IMR-90 (cell line): ENCODE data around the gene SNED1. TPM values are rescaled to one million over a fixed set of nuclear protein-coding genes. Genes with fewer than 3 reads are reported as not detected.

Experiments used
- ATAC-seq: fragments of 200-7000 bp; cut with Tn5 transposase; 2 replicates; pipeline ENCODE4 v1.9.1; 2020; ENCODE audit warnings: low read depth, mild to moderate bottlenecking, moderate library complexity
- BruUV-seq: library from RNA; stranded (reverse); fragments of 400-500 nt; replicated peaks from 2 replicates; lab custom pipeline; 2021; lab: Mats Ljungman, UMichigan
- CTCF ChIA-PET: fragments of 300-600 bp; formaldehyde crosslinking; extraction: SDS; loops from one replicate; lab custom pipeline; 2021; ENCODE audit warnings: antibody characterized with exemption; lab: Yijun Ruan, JAX
- POLR2A ChIA-PET: fragments of 300-600 bp; sonication (Branson Sonifier 250); formaldehyde crosslinking; loops from one replicate; lab custom pipeline; 2022; ENCODE audit warnings: antibody characterized with exemption; ENCODE audit not compliant: unreplicated experiment; lab: Charles Lee
- DNase-seq: peaks from one replicate; pipeline ENCODE4 v3.0.0; 2013
- H2AFZ ChIP-seq: replicated peaks from 2 replicates; pipeline ENCODE3; 2013; ENCODE audit warnings: low read length, mild to moderate bottlenecking; ENCODE audit not compliant: poor library complexity
- H2AK5ac ChIP-seq: 2 replicates; pipeline ENCODE4 v1.6.1; 2013; ENCODE audit warnings: low read depth, low read length, inconsistent platforms
- H2AK9ac ChIP-seq: replicated peaks from 2 replicates; pipeline ENCODE3; 2013; ENCODE audit warnings: mild to moderate bottlenecking, low read depth, low read length, moderate library complexity; ENCODE audit not compliant: poor library complexity
- H2BK120ac ChIP-seq: 2 replicates; pipeline ENCODE4 v1.6.1; 2013; ENCODE audit warnings: low read depth, low read length, inconsistent platforms
- H2BK15ac ChIP-seq: 3 replicates; pipeline ENCODE4 v1.6.1; 2013; ENCODE audit warnings: low read depth, low read length, inconsistent platforms
- H2BK20ac ChIP-seq: 2 replicates; pipeline ENCODE4 v1.6.1; 2013; ENCODE audit warnings: low read depth, mild to moderate bottlenecking, inconsistent platforms, low read length, moderate library complexity
- H2BK5ac ChIP-seq: 2 replicates; pipeline ENCODE4 v1.6.1; 2013; ENCODE audit warnings: mild to moderate bottlenecking, low read depth, low read length, inconsistent platforms; ENCODE audit not compliant: poor library complexity, severe bottlenecking
- H3K14ac ChIP-seq: replicated peaks from 2 replicates; pipeline ENCODE4 v1.6.1; 2013; ENCODE audit warnings: low read depth, low read length, inconsistent platforms
- H3K18ac ChIP-seq: 2 replicates; pipeline ENCODE4 v1.6.1; 2013; ENCODE audit warnings: low read depth, low read length, control low read depth
- H3K23ac ChIP-seq: 2 replicates; pipeline ENCODE4 v1.6.1; 2013; ENCODE audit warnings: low read depth, low read length, inconsistent platforms
- H3K27ac ChIP-seq: 2 replicates; pipeline ENCODE4 v1.5.1; 2013; ENCODE audit warnings: mild to moderate bottlenecking, control low read depth, low read length; ENCODE audit not compliant: insufficient read depth
- H3K27me3 ChIP-seq: 2 replicates; pipeline ENCODE4 v1.6.1; 2013; ENCODE audit warnings: low read length; ENCODE audit not compliant: control insufficient read depth, insufficient read depth
- H3K36me3 ChIP-seq: 2 replicates; pipeline ENCODE4 v1.6.1; 2013; ENCODE audit warnings: low read length, mixed read lengths; ENCODE audit not compliant: control insufficient read depth, insufficient read depth
- H3K4ac ChIP-seq: 2 replicates; pipeline ENCODE4 v1.6.1; 2013; ENCODE audit warnings: low read depth, low read length, inconsistent platforms
- H3K4me1 ChIP-seq: 2 replicates; pipeline ENCODE4 v1.6.1; 2013; ENCODE audit warnings: low read length, mixed read lengths; ENCODE audit not compliant: control insufficient read depth, insufficient read depth
- H3K4me2 ChIP-seq: 2 replicates; pipeline ENCODE4 v1.6.1; 2013; ENCODE audit warnings: low read depth, mild to moderate bottlenecking, control low read depth, low read length, moderate library complexity
- H3K4me3 ChIP-seq: 2 replicates; pipeline ENCODE4 v1.5.1; 2013; ENCODE audit warnings: low read depth, mild to moderate bottlenecking, control low read depth, low read length, moderate library complexity; ENCODE audit not compliant: insufficient read depth
- H3K56ac ChIP-seq: 2 replicates; pipeline ENCODE4 v1.6.1; 2013; ENCODE audit warnings: low read length, inconsistent platforms; ENCODE audit not compliant: insufficient read depth; ENCODE audit errors: extremely low read depth
- H3K79me1 ChIP-seq, 2 experiments: 2 replicates each; pipeline ENCODE4 v1.6.1; 2013; ENCODE audit warnings: low read length in 2 of 2, inconsistent platforms in 1 of 2, low read depth in 1 of 2
- H3K9ac ChIP-seq: 2 replicates; pipeline ENCODE4 v1.6.1; 2013; ENCODE audit warnings: low read depth, low read length, control low read depth
- H3K9me1 ChIP-seq: 2 replicates; pipeline ENCODE4 v1.6.1; 2013; ENCODE audit warnings: low read length, inconsistent platforms; ENCODE audit not compliant: insufficient read depth
- H3K9me3 ChIP-seq: 2 replicates; pipeline ENCODE4 v1.6.1; 2013; ENCODE audit warnings: low read length; ENCODE audit not compliant: control insufficient read depth, insufficient read depth
- H4K20me1 ChIP-seq: 2 replicates; pipeline ENCODE4 v1.6.1; 2013; ENCODE audit warnings: low read length, inconsistent platforms; ENCODE audit not compliant: insufficient read depth
- H4K5ac ChIP-seq: 2 replicates; pipeline ENCODE4 v1.6.1; 2013; ENCODE audit warnings: mild to moderate bottlenecking, low read depth, low read length, control low read depth
- H4K8ac ChIP-seq, 2 experiments: 2 replicates each; pipeline ENCODE4 v1.6.1; 2013; ENCODE audit warnings: low read depth in 2 of 2, low read length in 2 of 2, control low read depth in 1 of 2, inconsistent platforms in 1 of 2
- H4K91ac ChIP-seq: 2 replicates; pipeline ENCODE4 v1.6.1; 2013; ENCODE audit warnings: low read depth, low read length, inconsistent platforms; ENCODE audit not compliant: insufficient read depth
- BHLHE40 ChIP-seq: fragments of 150-350 bp; IDR thresholded peaks from 2 replicates; pipeline ENCODE4 v1.6.1; 2016; ENCODE audit warnings: mild to moderate bottlenecking, low read depth, low read length
- MAFK ChIP-seq: IDR thresholded peaks from 2 replicates; pipeline ENCODE4 v1.6.1; 2012; ENCODE audit warnings: low read depth, low read length, improper control_type of control experiment
- RCOR1 ChIP-seq: IDR thresholded peaks from 2 replicates; pipeline ENCODE4 v1.6.1; 2012; ENCODE audit warnings: mild to moderate bottlenecking, low read length, improper control_type of control experiment; ENCODE audit not compliant: insufficient replicate concordance
- RFX5 ChIP-seq: IDR thresholded peaks from 2 replicates; pipeline ENCODE4 v1.8.0; 2012; ENCODE audit warnings: low read depth, mild to moderate bottlenecking, low read length, moderate library complexity
- WGBS, 2 experiments: methylation state at CpG; one replicate each; pipeline versions ENCODE4 v1.1.5 to v1.1.7; 2013; ENCODE audit warnings: missing lambda C conversion rate in 2 of 2; ENCODE audit not compliant: insufficient read length in 1 of 2; ENCODE audit errors: extremely low coverage in 2 of 2; 5-methylcytosine and 5-hydroxymethylcytosine counted together
- dilution Hi-C: fragments of 300-500 bp; cut with HindIII; formaldehyde crosslinking; loops from one replicate; pipeline ENCODE4 v1.14.3; 2018; ENCODE audit warnings: low sequenced_read_pairs; ENCODE audit not compliant: unreplicated experiment
- in situ Hi-C: fragments of 300-500 bp; cut with MboI; formaldehyde crosslinking; loops from 3 replicates; pipeline ENCODE4 v1.14.3; 2019; ENCODE audit warnings: low sequenced_read_pairs, inconsistent platforms, mixed read lengths
- intact Hi-C: fragments of 100-400 bp; cut with micrococcal nuclease; formaldehyde crosslinking; loops from 2 replicates; pipeline ENCODE4 v1.10.0; 2022
- polyA plus RNA-seq, 3 experiments: library from polyadenylated mRNA; depleted of rRNA; stranded (reverse); fragments of >200 nt; gene quantifications; 2 replicates each; pipeline ENCODE4 v1.2.3, GENCODE V29; 2012; ENCODE audit warnings: low replicate concordance in 1 of 3
- total RNA-seq: library from RNA; depleted of rRNA; stranded (reverse); fragments of >200 nt; gene quantifications from 2 replicates; pipeline ENCODE4 v1.2.3, GENCODE V29; 2012
- TF ChIP-seq, protein P1 (sequence below): fragments of 150-350 bp; IDR thresholded peaks from 2 replicates; pipeline ENCODE4 v1.6.1; 2017; ENCODE audit warnings: mild to moderate bottlenecking, antibody characterized with exemption, low read length, low read depth
- TF ChIP-seq, protein P2 (sequence below): conservative IDR thresholded peaks from 2 replicates; pipeline ENCODE4 v1.5.1; 2012; ENCODE audit warnings: mild to moderate bottlenecking, low read depth, low read length, improper control_type of control experiment

SNED1 gene
- total and polyA plus RNA-seq, 2 of the 4 experiments (the other 2 are of a cell fraction): 1.1 to 3.4 TPM

DNA sequence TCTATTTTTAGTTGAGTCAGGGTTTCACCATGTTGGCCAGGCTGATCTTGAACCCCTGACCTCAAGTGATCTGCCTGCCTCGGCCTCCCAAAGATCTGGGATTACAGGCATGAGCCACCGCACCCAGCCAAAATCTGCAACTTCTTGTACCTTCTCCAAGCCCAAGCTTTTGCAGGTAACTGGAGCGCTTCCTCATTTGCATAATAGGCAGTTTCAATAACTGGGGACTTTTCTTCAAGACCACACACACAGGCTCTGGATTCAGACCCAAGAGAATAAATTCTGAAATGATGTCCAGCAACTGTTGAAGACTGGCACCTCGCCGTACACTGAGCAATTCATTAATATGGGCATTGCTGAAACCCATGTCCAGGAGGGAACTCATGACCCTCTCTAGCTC, 100.8 kb downstream of the SNED1 start:
- no peaks in the 10 kb centered on the region for H4K20me1 ChIP-seq
- H4K5ac ChIP-seq: no peak overlapping the region
- no TSS peak for BruUV-seq
- H3K56ac ChIP-seq: no peak overlapping the region
- ATAC-seq (no peak), DNase-seq (no peak)
- no peak overlapping the region for H2BK120ac ChIP-seq
- intact Hi-C loops: no loop called here
- no peaks in the 10 kb centered on the region for H3K9me3 ChIP-seq
- no peak overlapping the region for H3K4me3 ChIP-seq
- TF ChIP-seq RFX5: no peak
- TF ChIP-seq, protein P1, sequence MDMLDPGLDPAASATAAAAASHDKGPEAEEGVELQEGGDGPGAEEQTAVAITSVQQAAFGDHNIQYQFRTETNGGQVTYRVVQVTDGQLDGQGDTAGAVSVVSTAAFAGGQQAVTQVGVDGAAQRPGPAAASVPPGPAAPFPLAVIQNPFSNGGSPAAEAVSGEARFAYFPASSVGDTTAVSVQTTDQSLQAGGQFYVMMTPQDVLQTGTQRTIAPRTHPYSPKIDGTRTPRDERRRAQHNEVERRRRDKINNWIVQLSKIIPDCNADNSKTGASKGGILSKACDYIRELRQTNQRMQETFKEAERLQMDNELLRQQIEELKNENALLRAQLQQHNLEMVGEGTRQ: no peak
- TF ChIP-seq BHLHE40: no peak
- TF ChIP-seq RCOR1: no peak
- no peak for TF ChIP-seq MAFK
- TF ChIP-seq, protein P2, sequence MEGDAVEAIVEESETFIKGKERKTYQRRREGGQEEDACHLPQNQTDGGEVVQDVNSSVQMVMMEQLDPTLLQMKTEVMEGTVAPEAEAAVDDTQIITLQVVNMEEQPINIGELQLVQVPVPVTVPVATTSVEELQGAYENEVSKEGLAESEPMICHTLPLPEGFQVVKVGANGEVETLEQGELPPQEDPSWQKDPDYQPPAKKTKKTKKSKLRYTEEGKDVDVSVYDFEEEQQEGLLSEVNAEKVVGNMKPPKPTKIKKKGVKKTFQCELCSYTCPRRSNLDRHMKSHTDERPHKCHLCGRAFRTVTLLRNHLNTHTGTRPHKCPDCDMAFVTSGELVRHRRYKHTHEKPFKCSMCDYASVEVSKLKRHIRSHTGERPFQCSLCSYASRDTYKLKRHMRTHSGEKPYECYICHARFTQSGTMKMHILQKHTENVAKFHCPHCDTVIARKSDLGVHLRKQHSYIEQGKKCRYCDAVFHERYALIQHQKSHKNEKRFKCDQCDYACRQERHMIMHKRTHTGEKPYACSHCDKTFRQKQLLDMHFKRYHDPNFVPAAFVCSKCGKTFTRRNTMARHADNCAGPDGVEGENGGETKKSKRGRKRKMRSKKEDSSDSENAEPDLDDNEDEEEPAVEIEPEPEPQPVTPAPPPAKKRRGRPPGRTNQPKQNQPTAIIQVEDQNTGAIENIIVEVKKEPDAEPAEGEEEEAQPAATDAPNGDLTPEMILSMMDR: no peak
- H3K36me3 ChIP-seq: peaks cover 23% of the 10 kb centered on the region
- POLR2A ChIA-PET: interaction anchor here (0.7 kb wide), 1 partner anchor 52 kb away, joined by 5 read pairs; no protein-coding TSS in a partner anchor
- H2BK5ac ChIP-seq: no peak overlapping the region
- H3K4me1 ChIP-seq: no peaks in the 10 kb centered on the region; the same call in 1 of the 2 replicates
- no peak overlapping the region for H3K23ac ChIP-seq
- CTCF ChIA-PET: no interaction called here
- H3K9ac ChIP-seq: no peak overlapping the region
- no peak overlapping the region for H2AK5ac ChIP-seq
- in situ Hi-C loops: no loop called here
- peaks cover 3% of the 10 kb centered on the region; the same call in 1 of the 2 replicates for H3K9me1 ChIP-seq
- no peak overlapping the region for H4K8ac ChIP-seq
- H3K4ac ChIP-seq: no peak overlapping the region
- H3K27ac ChIP-seq: no peak overlapping the region
- no peak overlapping the region for H3K4me2 ChIP-seq
- no peak overlapping the region for H2BK20ac ChIP-seq
- H3K79me1 ChIP-seq: peaks cover 28 to 47% of the 10 kb centered on the region in 2 experiments
- no peak overlapping the region for H3K18ac ChIP-seq
- H4K91ac ChIP-seq: no peak overlapping the region
- dilution Hi-C loops: no loop called here
- no peak overlapping the region for H2AK9ac ChIP-seq
- H3K27me3 ChIP-seq: no peaks in the 10 kb centered on the region
- WGBS, 2 experiments: 95% methylated on average over 3 of the region's 5 CpGs; no CpG with 5 or more reads in 1 of the 2 experiments
- no peak overlapping the region for H2BK15ac ChIP-seq
- no peak overlapping the region for H3K14ac ChIP-seq
- no peak overlapping the region for H2AFZ ChIP-seq
